Measurements from ENCODE around the gene CARMIL1. TPM values are rescaled to one million over a fixed set of nuclear protein-coding genes. Genes with fewer than 3 reads are reported as not detected.

Gene CARMIL1
- total and polyA plus RNA-seq, 2 of the 8 experiments (the other 6 are each of a cell fraction or from before 2014, with no cell fraction given), result 20.3 to 40.4 TPM

DNA sequence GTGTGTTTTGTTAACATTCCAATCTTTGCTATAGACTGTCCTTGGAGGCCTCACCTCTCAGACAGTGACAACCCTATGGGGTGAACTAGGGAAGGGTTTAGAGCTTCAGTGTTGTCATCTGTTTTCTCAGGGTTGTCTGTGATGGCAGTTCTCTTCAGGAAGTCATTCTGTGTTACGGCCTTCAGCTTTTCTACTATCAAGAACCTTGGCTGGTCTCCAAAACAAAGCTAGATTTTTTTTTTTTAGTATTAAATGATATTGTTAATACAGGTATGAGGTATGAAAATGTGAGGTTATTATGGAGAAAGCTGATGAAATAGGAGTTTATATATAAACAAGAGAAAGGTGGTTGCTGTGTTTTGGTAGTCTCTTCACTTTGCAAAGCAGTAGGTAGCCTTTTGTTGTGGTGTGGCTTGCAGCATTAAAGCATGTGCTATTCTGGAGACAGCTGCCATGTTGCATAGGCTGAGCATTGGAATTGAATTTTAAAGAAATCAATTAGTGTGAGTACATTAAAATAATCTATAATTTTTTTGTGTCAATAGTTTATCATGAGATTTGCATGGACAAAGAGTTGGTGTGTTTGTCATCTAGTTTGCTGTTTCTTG, 162.6 kb downstream of the CARMIL1 start:
- peaks cover 0 to 3% (median 1%) of the 10 kb centered on the region in 4 experiments; a peak in 2 of 7 replicates for H3K4me1 ChIP-seq (replicated peaks in 1 of 4; ENCODE audit: control insufficient read depth in 3 of 4, insufficient read depth in 4 of 4, low read length in 3 of 4)
- H3K23ac ChIP-seq (ENCODE audit: insufficient read length), result no peak overlapping the region
- H4K91ac ChIP-seq (replicated peaks; ENCODE audit: insufficient read length, low read length), result no peak overlapping the region
- no peak overlapping the region for H3K56ac ChIP-seq (replicated peaks; ENCODE audit: insufficient read length, low read depth, low read length)
- H3K23me2 ChIP-seq (ENCODE audit: low read depth, low read length), result no peaks in the 10 kb centered on the region
- no peak for FAIRE-seq
- H2BK15ac ChIP-seq (ENCODE audit: low read length), result no peak overlapping the region
- no peak overlapping the region for H2BK20ac ChIP-seq (ENCODE audit: low read length)
- no peak for DNase-seq (ENCODE audit: low read depth in 1 of 2, low spot score in 2 of 2)
- H3K14ac ChIP-seq (ENCODE audit: insufficient read length), result no peak overlapping the region
- H3K9ac ChIP-seq (replicated peaks in 1 of 4; ENCODE audit: extremely low read depth in 1 of 4, low read depth in 3 of 4, low read length in 3 of 4), result no peak overlapping the region
- H3K4me2 ChIP-seq (ENCODE audit: insufficient read depth in 1 of 2, low read depth in 2 of 2, low read length in 2 of 2), result no peak overlapping the region
- TF ChIP-seq TCF12 (IDR thresholded peaks at IDR 0.05; ENCODE audit: low read depth, low read length), result no peak
- no peak for TF ChIP-seq MAFK (IDR thresholded peaks at IDR 0.05; ENCODE audit: low read depth, low read length)
- TF ChIP-seq NRF1 (IDR thresholded peaks at IDR 0.05; ENCODE audit: low read depth, low read length), result no peak
- no peak for TF ChIP-seq TAF7 (optimal IDR thresholded peaks at IDR 0.05; ENCODE audit: borderline replicate concordance, low read depth, low read length)
- TF ChIP-seq SRF (IDR thresholded peaks at IDR 0.05; ENCODE audit: low read depth, low read length), result no peak
- no peak for TF ChIP-seq SP2 (IDR thresholded peaks at IDR 0.05; ENCODE audit: low read length)
- H3K9me3 ChIP-seq (ENCODE audit: insufficient read depth in 2 of 2, low read depth in 1 of 2, low read length in 1 of 2), result 0 out of 4 replicates have a peak, but pooled peaks cover 0 to 3% of the 10 kb centered on the region in 2 experiments
- H2BK120ac ChIP-seq (replicated peaks; ENCODE audit: low read depth, low read length), result no peak overlapping the region
- no peak overlapping the region for H3K18ac ChIP-seq (ENCODE audit: extremely low read depth, low read length)
- H2BK5ac ChIP-seq (ENCODE audit: low read depth, low read length), result no peak overlapping the region
- H3K27ac ChIP-seq (ENCODE audit: low read depth, low read length), result no peak overlapping the region
- H2AFZ ChIP-seq (ENCODE audit: low read length), result no peak overlapping the region
- H3K79me2 ChIP-seq (ENCODE audit: control insufficient read depth in 1 of 2, insufficient read depth in 2 of 2, low read length in 2 of 2), result no peaks in the 10 kb centered on the region; a peak in 1 of 4 replicates
- CTCF ChIA-PET (ENCODE audit: partially characterized antibody), result interaction anchor here (1.2 to 1.7 kb wide), 2 partner anchors 17 to 163 kb away, joined by 4 to 5 read pairs; partner anchors contain the start of gene CARMIL1
- WGBS, 2 experiments (ENCODE audit: extremely low coverage in 1 of 2, insufficient coverage in 1 of 2, insufficient read length in 1 of 2, insufficient replicate concordance in 2 of 2, low coverage in 1 of 2, low lambda C conversion rate in 2 of 2, missing lambda C conversion rate in 1 of 2), result 100% methylated on average over 1 of the region's 1 CpG; no CpG with 5 or more reads in 1 of the 2 experiments
- H3K27me3 ChIP-seq (replicated peaks in 1 of 4; ENCODE audit: control insufficient read depth in 3 of 4, extremely low read depth in 1 of 4, insufficient read depth in 3 of 4, low read length in 3 of 4), result no peaks in the 10 kb centered on the region
- H2AK5ac ChIP-seq (ENCODE audit: low read depth, low read length), result no peak overlapping the region
- POLR2A ChIA-PET (ENCODE audit: partially characterized antibody), result no interaction called here
- no peak overlapping the region for H3K4ac ChIP-seq (replicated peaks; ENCODE audit: insufficient read length, low read depth, low read length)
- H4K20me1 ChIP-seq (replicated peaks in 1 of 2; ENCODE audit: control insufficient read depth in 1 of 2, insufficient read depth in 2 of 2, low read length in 2 of 2), result no peaks in the 10 kb centered on the region
- no peak overlapping the region for H4K8ac ChIP-seq (ENCODE audit: extremely low read depth, insufficient read depth, low read length)
- no peaks in the 10 kb centered on the region; the same call in 1 of the 2 replicates for H3K79me1 ChIP-seq (ENCODE audit: low read depth, low read length)
- H3K4me3 ChIP-seq (ENCODE audit: extremely low read depth in 1 of 4, insufficient read depth in 2 of 4, low read depth in 3 of 4, low read length in 4 of 4), result no peak overlapping the region
- no peak overlapping the region for H4K5ac ChIP-seq (ENCODE audit: insufficient read length, low read depth, low read length)
- no peak overlapping the region for H2BK12ac ChIP-seq (ENCODE audit: low read depth, low read length)
- peaks cover 0 to 6% (median 0%) of the 10 kb centered on the region in 4 experiments; a peak in 1 of 8 replicates for H3K36me3 ChIP-seq (ENCODE audit: control insufficient read depth in 2 of 4, insufficient read depth in 4 of 4, low read length in 3 of 4)

Measured in H1 (cell line).